OCI-LY3 (cell line): ENCODE measurements around the gene ZMYND11.

Source experiments
- EZH2phosphoT487 ChIP-seq: fragments of 200-600 bp; shearing (Covaris generic); IDR thresholded peaks from 2 replicates; pipeline ENCODE4 v1.6.1; 2018; ENCODE audit warnings: antibody characterized with exemption, mixed run types, low read depth
- TF ChIP-seq, protein P1 (sequence below): fragments of 200-600, 300-600 bp; sonication (generic); IDR thresholded peaks from 2 replicates; pipeline ENCODE4 v1.5.1; 2014; ENCODE audit warnings: antibody characterized with exemption, low read length, low read depth

DNA sequence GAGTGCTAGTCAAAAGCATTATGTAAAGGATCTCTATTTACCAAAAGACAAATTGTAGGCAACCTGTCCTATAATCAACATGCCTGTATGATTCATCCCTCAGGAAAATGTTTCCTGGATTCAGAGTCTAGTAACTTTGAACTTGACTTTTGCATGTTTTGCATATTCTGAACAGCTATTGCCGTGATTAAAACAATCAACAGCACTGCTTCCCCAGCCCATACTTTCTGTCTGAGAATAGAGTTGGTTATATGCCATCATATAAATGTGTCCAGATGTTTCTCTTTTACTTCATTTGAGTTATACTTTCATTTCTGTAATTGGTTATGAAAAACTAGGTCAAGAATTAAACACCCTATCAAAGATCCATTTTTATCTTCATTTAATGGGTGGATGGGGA, 83.5 kb downstream of the ZMYND11 start:
- TF ChIP-seq, protein P1, sequence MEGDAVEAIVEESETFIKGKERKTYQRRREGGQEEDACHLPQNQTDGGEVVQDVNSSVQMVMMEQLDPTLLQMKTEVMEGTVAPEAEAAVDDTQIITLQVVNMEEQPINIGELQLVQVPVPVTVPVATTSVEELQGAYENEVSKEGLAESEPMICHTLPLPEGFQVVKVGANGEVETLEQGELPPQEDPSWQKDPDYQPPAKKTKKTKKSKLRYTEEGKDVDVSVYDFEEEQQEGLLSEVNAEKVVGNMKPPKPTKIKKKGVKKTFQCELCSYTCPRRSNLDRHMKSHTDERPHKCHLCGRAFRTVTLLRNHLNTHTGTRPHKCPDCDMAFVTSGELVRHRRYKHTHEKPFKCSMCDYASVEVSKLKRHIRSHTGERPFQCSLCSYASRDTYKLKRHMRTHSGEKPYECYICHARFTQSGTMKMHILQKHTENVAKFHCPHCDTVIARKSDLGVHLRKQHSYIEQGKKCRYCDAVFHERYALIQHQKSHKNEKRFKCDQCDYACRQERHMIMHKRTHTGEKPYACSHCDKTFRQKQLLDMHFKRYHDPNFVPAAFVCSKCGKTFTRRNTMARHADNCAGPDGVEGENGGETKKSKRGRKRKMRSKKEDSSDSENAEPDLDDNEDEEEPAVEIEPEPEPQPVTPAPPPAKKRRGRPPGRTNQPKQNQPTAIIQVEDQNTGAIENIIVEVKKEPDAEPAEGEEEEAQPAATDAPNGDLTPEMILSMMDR, result no peak
- TF ChIP-seq EZH2phosphoT487, result no peak
